ENCODE measurements around the gene SLC9A7. TPM values are rescaled to one million over a fixed set of nuclear protein-coding genes. Genes with fewer than 3 reads are reported as not detected.

SLC9A7 gene
- total and polyA plus RNA-seq, 2 of the 13 experiments (the other 11 are each of a cell fraction or from before 2014, with no cell fraction given): 5.8 to 7.2 TPM

DNA sequence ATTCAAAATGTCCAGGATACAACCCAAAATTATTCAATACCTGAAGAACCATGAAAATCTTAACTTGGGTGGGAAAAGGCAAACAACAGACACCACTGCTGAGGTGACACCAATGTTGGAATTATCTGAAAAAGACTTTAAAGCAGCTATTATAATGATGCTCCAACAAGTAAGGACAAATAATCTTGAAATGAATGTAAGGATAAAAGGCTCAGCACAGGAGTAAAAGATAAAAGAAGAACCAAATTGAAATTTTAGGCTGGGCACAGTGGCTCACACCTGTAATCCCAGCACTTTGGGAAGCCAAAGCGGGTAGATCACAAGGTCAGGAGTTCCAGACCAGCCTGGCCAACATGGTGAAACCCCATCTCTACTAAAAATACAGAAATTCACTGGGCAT is 4.0 kb upstream of the SLC9A7 start:
- CTCF ChIA-PET (ENCODE audit: low intra/inter-chr PET ratio, low total read pairs): no interaction called here
- in situ Hi-C loops (cut with HindIII; ENCODE audit: extremely low pct_ligation_motif_present, low pct_unique_long_range_greater_than_20kb): no loop called here

More for the DNA sequence above, 4.0 kb upstream of the SLC9A7 start:
- Histone ChIP-seq H3K36me3 (replicated peaks in 1 of 2; ENCODE audit: control insufficient read depth in 1 of 2, insufficient read depth in 2 of 2, low read length in 2 of 2) (no peaks in the 10 kb centered on the region), H3K4me1 (ENCODE audit: insufficient read depth, low read length) (peaks cover 11% of the 10 kb centered on the region), H3K27me3 (ENCODE audit: control insufficient read depth in 1 of 2, insufficient read depth in 2 of 2, low read length in 2 of 2) (no peaks in the 10 kb centered on the region), H3K27ac (ENCODE audit: extremely low read length, insufficient read depth, low read length) (no peak overlapping the region), H2AFZ (ENCODE audit: low read length) (no peak overlapping the region), H4K20me1 (ENCODE audit: insufficient read depth, low read length) (no peaks in the 10 kb centered on the region), H3K9me3 (ENCODE audit: low read length) (no peaks in the 10 kb centered on the region), H3K4me2 (ENCODE audit: low read depth, low read length) (no peak overlapping the region), H3K9ac (ENCODE audit: insufficient read depth, low read depth, low read length) (no peak overlapping the region), H3K4me3 (replicated peaks in 1 of 3; ENCODE audit: insufficient read depth in 1 of 3, low read depth in 2 of 3, low read length in 3 of 3) (no peak overlapping the region), H3K79me2 (ENCODE audit: insufficient read depth, low read length) (peaks cover 2% of the 10 kb centered on the region)
- TF ChIP-seq, protein P1, sequence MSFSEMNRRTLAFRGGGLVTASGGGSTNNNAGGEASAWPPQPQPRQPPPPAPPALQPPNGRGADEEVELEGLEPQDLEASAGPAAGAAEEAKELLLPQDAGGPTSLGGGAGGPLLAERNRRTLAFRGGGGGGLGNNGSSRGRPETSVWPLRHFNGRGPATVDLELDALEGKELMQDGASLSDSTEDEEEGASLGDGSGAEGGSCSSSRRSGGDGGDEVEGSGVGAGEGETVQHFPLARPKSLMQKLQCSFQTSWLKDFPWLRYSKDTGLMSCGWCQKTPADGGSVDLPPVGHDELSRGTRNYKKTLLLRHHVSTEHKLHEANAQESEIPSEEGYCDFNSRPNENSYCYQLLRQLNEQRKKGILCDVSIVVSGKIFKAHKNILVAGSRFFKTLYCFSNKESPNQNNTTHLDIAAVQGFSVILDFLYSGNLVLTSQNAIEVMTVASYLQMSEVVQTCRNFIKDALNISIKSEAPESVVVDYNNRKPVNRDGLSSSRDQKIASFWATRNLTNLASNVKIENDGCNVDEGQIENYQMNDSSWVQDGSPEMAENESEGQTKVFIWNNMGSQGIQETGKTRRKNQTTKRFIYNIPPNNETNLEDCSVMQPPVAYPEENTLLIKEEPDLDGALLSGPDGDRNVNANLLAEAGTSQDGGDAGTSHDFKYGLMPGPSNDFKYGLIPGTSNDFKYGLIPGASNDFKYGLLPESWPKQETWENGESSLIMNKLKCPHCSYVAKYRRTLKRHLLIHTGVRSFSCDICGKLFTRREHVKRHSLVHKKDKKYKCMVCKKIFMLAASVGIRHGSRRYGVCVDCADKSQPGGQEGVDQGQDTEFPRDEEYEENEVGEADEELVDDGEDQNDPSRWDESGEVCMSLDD (CRISPR knock-in tag; IDR thresholded peaks at IDR 0.05; ENCODE audit: borderline replicate concordance): no peak
- TF ChIP-seq PPARG (CRISPR knock-in tag; conservative IDR thresholded peaks at IDR 0.05) (no peak), BRCA1 (CRISPR knock-in tag; IDR thresholded peaks at IDR 0.05) (no peak)
- TF ChIP-seq, protein P2, sequence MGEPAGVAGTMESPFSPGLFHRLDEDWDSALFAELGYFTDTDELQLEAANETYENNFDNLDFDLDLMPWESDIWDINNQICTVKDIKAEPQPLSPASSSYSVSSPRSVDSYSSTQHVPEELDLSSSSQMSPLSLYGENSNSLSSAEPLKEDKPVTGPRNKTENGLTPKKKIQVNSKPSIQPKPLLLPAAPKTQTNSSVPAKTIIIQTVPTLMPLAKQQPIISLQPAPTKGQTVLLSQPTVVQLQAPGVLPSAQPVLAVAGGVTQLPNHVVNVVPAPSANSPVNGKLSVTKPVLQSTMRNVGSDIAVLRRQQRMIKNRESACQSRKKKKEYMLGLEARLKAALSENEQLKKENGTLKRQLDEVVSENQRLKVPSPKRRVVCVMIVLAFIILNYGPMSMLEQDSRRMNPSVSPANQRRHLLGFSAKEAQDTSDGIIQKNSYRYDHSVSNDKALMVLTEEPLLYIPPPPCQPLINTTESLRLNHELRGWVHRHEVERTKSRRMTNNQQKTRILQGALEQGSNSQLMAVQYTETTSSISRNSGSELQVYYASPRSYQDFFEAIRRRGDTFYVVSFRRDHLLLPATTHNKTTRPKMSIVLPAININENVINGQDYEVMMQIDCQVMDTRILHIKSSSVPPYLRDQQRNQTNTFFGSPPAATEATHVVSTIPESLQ (CRISPR knock-in tag; conservative IDR thresholded peaks at IDR 0.05): no peak
- TF ChIP-seq, protein P3, sequence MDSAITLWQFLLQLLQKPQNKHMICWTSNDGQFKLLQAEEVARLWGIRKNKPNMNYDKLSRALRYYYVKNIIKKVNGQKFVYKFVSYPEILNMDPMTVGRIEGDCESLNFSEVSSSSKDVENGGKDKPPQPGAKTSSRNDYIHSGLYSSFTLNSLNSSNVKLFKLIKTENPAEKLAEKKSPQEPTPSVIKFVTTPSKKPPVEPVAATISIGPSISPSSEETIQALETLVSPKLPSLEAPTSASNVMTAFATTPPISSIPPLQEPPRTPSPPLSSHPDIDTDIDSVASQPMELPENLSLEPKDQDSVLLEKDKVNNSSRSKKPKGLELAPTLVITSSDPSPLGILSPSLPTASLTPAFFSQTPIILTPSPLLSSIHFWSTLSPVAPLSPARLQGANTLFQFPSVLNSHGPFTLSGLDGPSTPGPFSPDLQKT (CRISPR knock-in tag; IDR thresholded peaks at IDR 0.05; ENCODE audit: borderline replicate concordance): no peak
- TF ChIP-seq, protein P4, sequence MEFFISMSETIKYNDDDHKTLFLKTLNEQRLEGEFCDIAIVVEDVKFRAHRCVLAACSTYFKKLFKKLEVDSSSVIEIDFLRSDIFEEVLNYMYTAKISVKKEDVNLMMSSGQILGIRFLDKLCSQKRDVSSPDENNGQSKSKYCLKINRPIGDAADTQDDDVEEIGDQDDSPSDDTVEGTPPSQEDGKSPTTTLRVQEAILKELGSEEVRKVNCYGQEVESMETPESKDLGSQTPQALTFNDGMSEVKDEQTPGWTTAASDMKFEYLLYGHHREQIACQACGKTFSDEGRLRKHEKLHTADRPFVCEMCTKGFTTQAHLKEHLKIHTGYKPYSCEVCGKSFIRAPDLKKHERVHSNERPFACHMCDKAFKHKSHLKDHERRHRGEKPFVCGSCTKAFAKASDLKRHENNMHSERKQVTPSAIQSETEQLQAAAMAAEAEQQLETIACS (CRISPR knock-in tag; IDR thresholded peaks at IDR 0.05): no peak
- FAIRE-seq (no peak), DNase-seq (ENCODE audit: low spot score) (no peak), ATAC-seq (no peak)
- POLR2A ChIA-PET: no interaction called here
- intact Hi-C loops (cut with micrococcal nuclease; ENCODE audit: unreplicated experiment): no loop called here
- BruUV-seq (replicated peaks): no TSS peak
- 67% methylated on average over 1 of the region's 1 CpG for WGBS (ENCODE audit: low lambda C conversion rate)

All from HepG2 (cell line).